Osteoblast (primary cell): Measurements from ENCODE around the gene IDH2. TPM values are rescaled to one million over a fixed set of nuclear protein-coding genes. Genes with fewer than 3 reads are reported as not detected.

ENCODE experiments used
- DNase-seq: peaks from one replicate; pipeline ENCODE4 v3.0.0; 2011; ENCODE audit warnings: low spot score, mixed read lengths; ENCODE audit not compliant: insufficient read length; ENCODE audit errors: missing footprints
- H2AFZ ChIP-seq: 2 replicates; pipeline ENCODE4 v1.6.0; 2011; ENCODE audit warnings: mild to moderate bottlenecking, low read length
- H3K27ac ChIP-seq: 2 replicates; pipeline ENCODE4 v1.5.1; 2011; ENCODE audit warnings: mild to moderate bottlenecking, low read depth, low read length, moderate library complexity
- H3K27me3 ChIP-seq: 2 replicates; pipeline ENCODE4 v1.6.0; 2012; ENCODE audit warnings: mild to moderate bottlenecking, control low read depth, inconsistent platforms, low read length, moderate library complexity; ENCODE audit not compliant: insufficient read depth
- H3K36me3 ChIP-seq: 2 replicates; pipeline ENCODE4 v1.5.1; 2011; ENCODE audit warnings: mild to moderate bottlenecking, low read length, control low read depth, moderate library complexity; ENCODE audit not compliant: insufficient read depth
- H3K4me1 ChIP-seq: 2 replicates; pipeline ENCODE4 v1.5.1; 2011; ENCODE audit warnings: mild to moderate bottlenecking, low read length, control low read depth, moderate library complexity; ENCODE audit not compliant: insufficient read depth
- H3K4me2 ChIP-seq: 2 replicates; pipeline ENCODE4 v1.6.0; 2011; ENCODE audit warnings: mild to moderate bottlenecking, low read length; ENCODE audit not compliant: insufficient read depth
- H3K4me3 ChIP-seq: fragments of 200-600 bp; sonication (generic); 3 replicates; pipeline ENCODE4 v1.5.1; 2012; ENCODE audit warnings: mild to moderate bottlenecking, low read length, inconsistent platforms; ENCODE audit not compliant: insufficient read depth
- H3K79me2 ChIP-seq: 2 replicates; pipeline ENCODE4 v1.6.0; 2012; ENCODE audit warnings: mild to moderate bottlenecking, low read length, control low read depth, inconsistent platforms; ENCODE audit not compliant: insufficient read depth
- H3K9me3 ChIP-seq: 2 replicates; pipeline ENCODE4 v1.5.1; 2011; ENCODE audit warnings: low read depth, low read length, control low read depth
- H4K20me1 ChIP-seq: 2 replicates; pipeline ENCODE4 v1.6.0; 2012; ENCODE audit warnings: mild to moderate bottlenecking, low read length, control low read depth; ENCODE audit not compliant: insufficient read depth
- total RNA-seq: library from RNA; depleted of rRNA; stranded (reverse); fragments of >200 nt; gene quantifications from 2 replicates; pipeline ENCODE4 v1.2.3, GENCODE V29; 2012
- TF ChIP-seq, protein P1 (sequence below): IDR thresholded peaks from 2 replicates; pipeline ENCODE4 v1.5.1; 2011; ENCODE audit warnings: mild to moderate bottlenecking, low read depth, low read length, moderate library complexity; ENCODE audit errors: extremely low read depth

Gene IDH2
- total RNA-seq, 1 donor: 51.0 TPM

DNA sequence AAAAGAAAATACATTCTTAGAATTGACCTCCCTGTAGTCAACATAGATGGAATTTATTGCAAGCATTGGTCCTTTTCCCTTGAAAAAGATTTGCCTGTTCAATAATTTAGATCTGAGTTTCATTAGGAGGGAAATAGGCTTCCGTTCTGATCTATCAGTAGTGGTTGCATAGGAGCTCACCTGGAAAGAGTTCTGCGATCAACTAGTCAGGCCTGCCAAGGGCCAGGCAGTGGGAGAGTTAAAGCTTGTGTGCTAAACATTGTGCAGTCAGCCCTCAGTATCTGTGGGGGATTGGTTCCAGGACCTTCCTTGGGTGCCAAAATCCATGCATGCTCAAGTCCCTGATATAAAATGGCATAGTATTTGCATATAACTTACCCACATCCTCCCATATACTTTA is 29.6 kb upstream of the IDH2 start:
- H3K79me2 ChIP-seq: no peaks in the 10 kb centered on the region
- peaks cover 3% of the 10 kb centered on the region for H3K27me3 ChIP-seq
- no peak overlapping the region for H3K4me2 ChIP-seq
- TF ChIP-seq, protein P1, sequence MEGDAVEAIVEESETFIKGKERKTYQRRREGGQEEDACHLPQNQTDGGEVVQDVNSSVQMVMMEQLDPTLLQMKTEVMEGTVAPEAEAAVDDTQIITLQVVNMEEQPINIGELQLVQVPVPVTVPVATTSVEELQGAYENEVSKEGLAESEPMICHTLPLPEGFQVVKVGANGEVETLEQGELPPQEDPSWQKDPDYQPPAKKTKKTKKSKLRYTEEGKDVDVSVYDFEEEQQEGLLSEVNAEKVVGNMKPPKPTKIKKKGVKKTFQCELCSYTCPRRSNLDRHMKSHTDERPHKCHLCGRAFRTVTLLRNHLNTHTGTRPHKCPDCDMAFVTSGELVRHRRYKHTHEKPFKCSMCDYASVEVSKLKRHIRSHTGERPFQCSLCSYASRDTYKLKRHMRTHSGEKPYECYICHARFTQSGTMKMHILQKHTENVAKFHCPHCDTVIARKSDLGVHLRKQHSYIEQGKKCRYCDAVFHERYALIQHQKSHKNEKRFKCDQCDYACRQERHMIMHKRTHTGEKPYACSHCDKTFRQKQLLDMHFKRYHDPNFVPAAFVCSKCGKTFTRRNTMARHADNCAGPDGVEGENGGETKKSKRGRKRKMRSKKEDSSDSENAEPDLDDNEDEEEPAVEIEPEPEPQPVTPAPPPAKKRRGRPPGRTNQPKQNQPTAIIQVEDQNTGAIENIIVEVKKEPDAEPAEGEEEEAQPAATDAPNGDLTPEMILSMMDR: no peak
- H2AFZ ChIP-seq: no peak overlapping the region
- peaks cover 3% of the 10 kb centered on the region for H3K4me1 ChIP-seq
- H3K27ac ChIP-seq: no peak overlapping the region
- H4K20me1 ChIP-seq: no peaks in the 10 kb centered on the region
- no peaks in the 10 kb centered on the region for H3K9me3 ChIP-seq
- DNase-seq: no peak
- no peak overlapping the region for H3K4me3 ChIP-seq
- H3K36me3 ChIP-seq: no peaks in the 10 kb centered on the region

DNA sequence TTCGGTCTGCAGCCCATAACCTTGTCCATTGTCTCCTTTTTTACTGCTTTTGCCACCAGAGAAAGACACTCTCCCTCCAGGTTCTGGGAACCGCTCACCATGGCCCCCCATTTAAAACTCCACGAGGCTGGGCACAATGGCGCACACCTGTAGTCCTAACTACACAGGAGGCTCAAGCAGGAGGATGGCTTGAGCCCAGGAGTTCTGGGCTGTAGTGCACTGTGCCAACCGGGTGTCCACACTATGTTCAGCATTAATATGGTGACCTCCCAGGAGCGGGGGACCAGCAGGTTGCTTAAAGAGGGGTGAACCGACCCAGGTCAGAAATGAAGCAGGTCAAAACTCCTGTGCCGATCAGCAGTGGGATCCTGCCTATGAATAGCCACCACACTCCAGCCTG is 28.0 kb upstream of the IDH2 start:
- Histone ChIP-seq H3K36me3 (no peaks in the 10 kb centered on the region), H3K27me3 (peaks cover 10% of the 10 kb centered on the region), H3K4me2 (no peak overlapping the region), H3K27ac (no peak overlapping the region), H3K9me3 (no peaks in the 10 kb centered on the region), H3K4me3 (no peak overlapping the region), H3K4me1 (peaks cover 6% of the 10 kb centered on the region), H2AFZ (no peak overlapping the region), H4K20me1 (no peaks in the 10 kb centered on the region), H3K79me2 (no peaks in the 10 kb centered on the region)
- DNase-seq: no peak
- TF ChIP-seq, protein P1: no peak

DNA sequence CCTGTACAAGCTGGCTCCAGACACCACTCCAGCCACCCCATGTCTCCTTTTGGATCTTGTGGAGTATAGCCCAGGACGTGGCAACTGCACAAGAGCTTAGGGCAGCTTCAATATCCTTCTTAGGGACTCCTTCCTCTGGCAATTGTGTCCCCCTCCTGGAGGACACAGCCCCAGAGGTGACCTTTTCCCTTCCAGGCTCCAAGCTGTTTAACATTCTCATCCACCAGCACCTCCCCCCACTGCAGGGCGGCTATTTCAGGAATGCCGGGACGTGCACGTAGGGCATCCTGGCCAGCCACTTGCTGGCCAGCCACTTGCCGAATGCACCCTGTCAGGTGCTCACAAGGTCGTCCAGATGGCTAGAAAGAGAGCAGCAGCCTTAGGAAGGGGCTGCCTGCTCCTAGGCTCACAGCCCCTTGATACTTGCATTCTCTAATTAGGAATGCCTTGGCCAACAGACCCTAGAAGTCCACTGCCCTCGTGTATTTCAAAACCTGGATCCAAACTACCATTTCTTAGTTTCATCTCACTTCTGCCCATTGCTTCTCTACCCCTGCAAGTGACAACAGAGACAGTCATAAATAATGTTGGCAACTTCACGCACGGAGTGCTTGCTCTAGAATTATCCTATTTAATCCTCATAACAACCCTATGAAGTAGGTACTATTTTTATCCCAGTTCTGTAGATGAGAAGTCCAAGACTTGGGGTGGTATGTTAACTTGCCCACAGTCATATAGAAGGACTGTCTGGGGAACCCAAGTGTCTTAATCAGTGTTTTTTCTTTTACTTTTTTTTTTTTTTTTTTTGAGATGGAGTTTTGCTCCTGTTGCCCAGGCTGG is 24.5 kb upstream of the IDH2 start:
- Histone ChIP-seq H3K9me3 (no peaks in the 10 kb centered on the region), H3K4me2 (no peak overlapping the region), H4K20me1 (no peaks in the 10 kb centered on the region), H3K4me1 (peaks cover 6% of the 10 kb centered on the region), H3K4me3 (no peak overlapping the region), H3K79me2 (no peaks in the 10 kb centered on the region), H3K36me3 (no peaks in the 10 kb centered on the region), H3K27ac (no peak overlapping the region), H3K27me3 (peaks cover 10% of the 10 kb centered on the region), H2AFZ (no peak overlapping the region)
- peak; percentile 37 for DNase-seq
- TF ChIP-seq, protein P1: no peak

DNA sequence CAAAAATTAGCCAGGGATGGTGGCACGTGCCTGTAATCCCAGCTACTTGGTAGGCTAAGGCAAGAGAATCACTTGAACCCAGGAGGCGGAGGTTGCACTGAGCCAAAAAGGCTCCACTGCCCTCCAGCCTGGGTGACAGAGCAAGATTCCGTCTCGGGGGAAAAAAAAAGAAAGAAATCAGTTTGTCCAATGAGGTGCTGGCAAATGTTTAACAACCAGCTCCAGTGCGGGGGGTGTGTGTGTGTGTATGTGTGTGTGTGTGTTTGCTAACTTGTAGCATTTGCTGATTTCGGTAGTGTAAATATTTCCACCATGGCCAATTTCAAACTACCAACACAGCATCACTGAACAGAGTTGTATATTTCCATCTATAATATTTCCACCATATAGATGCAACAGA is 23.8 kb upstream of the IDH2 start:
- H2AFZ ChIP-seq: no peak overlapping the region
- H4K20me1 ChIP-seq: no peaks in the 10 kb centered on the region
- H3K4me1 ChIP-seq: peaks cover 6% of the 10 kb centered on the region
- H3K4me2 ChIP-seq: no peak overlapping the region
- peaks cover 10% of the 10 kb centered on the region for H3K27me3 ChIP-seq
- DNase-seq: no peak
- no peaks in the 10 kb centered on the region for H3K36me3 ChIP-seq
- no peak overlapping the region for H3K4me3 ChIP-seq
- H3K79me2 ChIP-seq: no peaks in the 10 kb centered on the region
- H3K9me3 ChIP-seq: no peaks in the 10 kb centered on the region
- TF ChIP-seq, protein P1: no peak
- H3K27ac ChIP-seq: no peak overlapping the region
